Type B pancreatic cell (in vitro differentiated cells): ENCODE data around the gene HLTF. TPM values are rescaled to one million over a fixed set of nuclear protein-coding genes. Genes with fewer than 3 reads are reported as not detected.

ENCODE experiments used
- DNase-seq: peaks from one replicate; pipeline ENCODE4 v3.0.0; 2021; ENCODE audit warnings: mixed read lengths; ENCODE audit not compliant: unreplicated experiment; ENCODE audit errors: extremely low spot score
- H3K27ac Mint-ChIP-seq: 2 replicates; pipeline ENCODE4 v1.8.0; 2021; ENCODE audit warnings: mild to moderate bottlenecking, mixed read lengths
- H3K27me3 Mint-ChIP-seq: 2 replicates; pipeline ENCODE4 v1.8.0; 2021; ENCODE audit warnings: mixed read lengths
- H3K36me3 Mint-ChIP-seq: 2 replicates; pipeline ENCODE4 v1.8.0; 2021; ENCODE audit warnings: mixed read lengths
- H3K4me1 Mint-ChIP-seq: one replicate; pipeline ENCODE4 v1.8.0; 2021; ENCODE audit warnings: mixed read lengths; ENCODE audit not compliant: unreplicated experiment
- H3K4me3 Mint-ChIP-seq: 2 replicates; pipeline ENCODE4 v1.8.0; 2021; ENCODE audit warnings: mild to moderate bottlenecking, mixed read lengths
- H3K9me3 Mint-ChIP-seq: 2 replicates; pipeline ENCODE4 v1.8.0; 2021; ENCODE audit warnings: mixed read lengths
- total RNA-seq: library from RNA; stranded (reverse); gene quantifications from 2 replicates; pipeline ENCODE4 v1.2.1, GENCODE V29; 2021; ENCODE audit warnings: low replicate concordance
- TF ChIP-seq, protein P1 (sequence below): fragments of 200-600 bp; sonication (generic); conservative IDR thresholded peaks from 2 replicates; pipeline ENCODE4 v1.5.0; 2021; ENCODE audit warnings: antibody characterized with exemption, mild to moderate bottlenecking

HLTF gene
- total RNA-seq, 1 donor from 2014 or later = 49.9 TPM

DNA sequence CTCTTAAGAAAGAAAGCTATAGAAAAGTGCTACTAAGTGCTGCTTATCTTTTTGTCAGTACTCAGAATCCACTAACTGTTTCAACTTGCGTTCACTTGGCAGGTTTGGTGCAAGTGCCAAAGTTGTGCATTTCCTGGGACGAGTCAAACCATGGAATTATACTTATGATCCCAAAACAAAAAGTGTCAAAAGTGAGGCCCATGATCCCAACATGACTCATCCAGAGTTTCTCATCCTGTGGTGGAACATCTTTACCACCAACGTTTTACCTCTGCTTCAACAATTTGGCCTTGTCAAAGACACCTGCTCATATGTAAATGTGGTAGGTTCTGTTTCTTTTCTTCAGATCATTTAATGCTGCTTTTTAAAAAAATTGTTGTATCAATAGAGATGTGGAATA, 62.4 kb downstream of the HLTF start:
- H3K9me3 Mint-ChIP-seq = peaks cover 6% of the 10 kb centered on the region
- H3K27me3 Mint-ChIP-seq = no peaks in the 10 kb centered on the region
- no peak for DNase-seq
- H3K36me3 Mint-ChIP-seq = peaks cover 40% of the 10 kb centered on the region
- TF ChIP-seq, protein P1, sequence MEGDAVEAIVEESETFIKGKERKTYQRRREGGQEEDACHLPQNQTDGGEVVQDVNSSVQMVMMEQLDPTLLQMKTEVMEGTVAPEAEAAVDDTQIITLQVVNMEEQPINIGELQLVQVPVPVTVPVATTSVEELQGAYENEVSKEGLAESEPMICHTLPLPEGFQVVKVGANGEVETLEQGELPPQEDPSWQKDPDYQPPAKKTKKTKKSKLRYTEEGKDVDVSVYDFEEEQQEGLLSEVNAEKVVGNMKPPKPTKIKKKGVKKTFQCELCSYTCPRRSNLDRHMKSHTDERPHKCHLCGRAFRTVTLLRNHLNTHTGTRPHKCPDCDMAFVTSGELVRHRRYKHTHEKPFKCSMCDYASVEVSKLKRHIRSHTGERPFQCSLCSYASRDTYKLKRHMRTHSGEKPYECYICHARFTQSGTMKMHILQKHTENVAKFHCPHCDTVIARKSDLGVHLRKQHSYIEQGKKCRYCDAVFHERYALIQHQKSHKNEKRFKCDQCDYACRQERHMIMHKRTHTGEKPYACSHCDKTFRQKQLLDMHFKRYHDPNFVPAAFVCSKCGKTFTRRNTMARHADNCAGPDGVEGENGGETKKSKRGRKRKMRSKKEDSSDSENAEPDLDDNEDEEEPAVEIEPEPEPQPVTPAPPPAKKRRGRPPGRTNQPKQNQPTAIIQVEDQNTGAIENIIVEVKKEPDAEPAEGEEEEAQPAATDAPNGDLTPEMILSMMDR = no peak
- H3K4me1 Mint-ChIP-seq = no peaks in the 10 kb centered on the region
- no peak overlapping the region for H3K4me3 Mint-ChIP-seq
- H3K27ac Mint-ChIP-seq = no peak overlapping the region

DNA sequence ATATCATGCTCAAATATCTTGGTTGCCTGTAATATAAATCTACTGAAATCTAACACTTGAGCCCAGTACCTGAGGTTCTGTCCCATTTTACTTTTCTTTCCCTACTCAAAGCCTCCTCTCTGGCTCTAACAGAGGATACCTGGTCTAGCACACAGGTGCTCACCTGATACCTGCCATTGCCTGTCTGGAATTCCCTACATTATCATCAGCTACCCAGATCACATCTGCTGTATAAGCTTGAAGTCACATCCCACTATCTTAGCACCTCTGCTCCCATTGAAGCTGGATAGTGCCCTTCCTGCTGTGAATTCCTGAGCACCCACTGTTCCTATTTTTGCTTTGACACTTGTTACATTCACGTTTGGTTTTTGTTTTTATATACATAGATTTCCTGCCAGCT, 64.5 kb downstream of the HLTF start:
- no peak for DNase-seq
- H3K27me3 Mint-ChIP-seq = no peaks in the 10 kb centered on the region
- H3K36me3 Mint-ChIP-seq = peaks cover 34% of the 10 kb centered on the region
- no peak overlapping the region for H3K27ac Mint-ChIP-seq
- no peaks in the 10 kb centered on the region for H3K4me1 Mint-ChIP-seq
- H3K9me3 Mint-ChIP-seq = peaks cover 6% of the 10 kb centered on the region
- TF ChIP-seq, protein P1 = no peak
- no peak overlapping the region for H3K4me3 Mint-ChIP-seq

DNA sequence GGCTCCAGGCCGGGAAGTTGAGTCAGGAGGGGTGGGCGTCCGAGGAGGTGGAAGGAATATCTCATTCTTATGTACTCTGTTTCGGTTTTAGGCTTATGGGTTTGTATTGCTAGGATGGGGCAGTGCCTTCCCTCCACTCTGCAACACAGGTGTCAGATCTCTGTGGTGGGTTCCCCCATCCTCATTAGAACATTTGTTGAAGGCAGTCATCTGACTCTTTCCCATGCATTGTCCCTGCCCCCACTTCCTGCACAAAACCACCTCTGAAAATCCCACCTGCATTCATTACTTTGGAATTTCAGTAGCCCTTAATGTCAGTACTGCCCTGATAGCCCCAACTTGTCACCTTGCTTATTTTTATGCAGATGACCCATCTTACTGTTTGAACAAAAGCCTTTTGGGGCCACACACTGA, 65.5 kb downstream of the HLTF start:
- TF ChIP-seq, protein P1 = no peak
- Mint-ChIP-seq H3K9me3 (peaks cover 6% of the 10 kb centered on the region), H3K27me3 (no peaks in the 10 kb centered on the region), H3K4me3 (no peak overlapping the region), H3K4me1 (no peaks in the 10 kb centered on the region), H3K27ac (no peak overlapping the region), H3K36me3 (peaks cover 31% of the 10 kb centered on the region)
- DNase-seq = no peak

DNA sequence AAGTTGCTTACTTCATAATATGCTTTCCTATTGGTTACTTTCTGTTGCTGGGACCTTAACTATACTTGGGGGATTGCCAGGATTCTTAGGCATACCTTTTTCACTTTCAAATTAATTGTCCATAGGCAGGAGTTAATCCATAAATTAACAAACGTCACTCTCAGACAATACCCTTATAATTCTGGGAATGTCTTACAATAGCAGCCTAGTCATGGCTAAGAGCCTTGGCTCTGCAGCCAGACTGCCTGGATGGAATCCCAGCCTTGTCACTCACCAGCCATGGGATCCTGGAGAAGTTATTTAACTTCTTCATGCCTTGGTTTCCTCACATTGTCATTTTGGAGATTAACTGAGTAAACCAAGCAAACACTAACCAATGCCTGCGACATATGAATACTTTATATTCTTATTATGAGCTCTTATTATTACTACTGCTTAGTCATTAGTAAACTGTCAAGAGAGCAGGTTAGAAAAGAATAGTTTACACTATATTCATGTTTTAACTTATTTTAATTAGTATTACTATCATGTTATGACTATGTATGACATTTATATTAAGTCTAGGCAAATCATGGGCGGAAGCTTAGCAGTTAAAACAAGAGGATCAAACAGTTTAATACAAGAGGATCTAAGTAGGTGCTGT, 66.0 kb downstream of the HLTF start:
- Mint-ChIP-seq H3K27me3 (no peaks in the 10 kb centered on the region), H3K36me3 (peaks cover 30% of the 10 kb centered on the region), H3K9me3 (peaks cover 6% of the 10 kb centered on the region), H3K4me3 (no peak overlapping the region), H3K4me1 (no peaks in the 10 kb centered on the region), H3K27ac (no peak overlapping the region)
- no peak for DNase-seq
- TF ChIP-seq, protein P1 = no peak

DNA sequence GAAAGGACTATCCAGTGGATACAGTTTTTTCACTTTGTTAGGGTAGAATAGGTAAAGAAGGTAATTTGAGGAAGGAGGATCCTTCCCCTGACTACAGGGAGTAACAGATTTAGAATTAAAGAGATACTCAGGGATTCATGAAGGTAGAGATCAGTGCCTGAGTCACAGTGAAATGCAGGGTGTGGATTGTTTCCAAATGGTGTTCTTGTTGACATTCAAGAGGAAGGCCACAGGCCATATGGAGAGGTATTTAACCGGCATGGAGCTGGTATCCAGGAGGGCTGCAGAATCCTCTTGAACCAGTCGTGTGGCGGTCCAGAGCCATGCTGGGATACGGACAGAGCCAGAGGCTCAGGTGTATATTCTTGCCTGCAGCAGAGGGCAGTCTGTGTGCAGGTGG, 66.8 kb downstream of the HLTF start:
- Mint-ChIP-seq H3K27ac (no peak overlapping the region), H3K36me3 (peaks cover 30% of the 10 kb centered on the region), H3K4me1 (no peaks in the 10 kb centered on the region), H3K4me3 (no peak overlapping the region), H3K27me3 (no peaks in the 10 kb centered on the region), H3K9me3 (peaks cover 2% of the 10 kb centered on the region)
- DNase-seq = no peak
- TF ChIP-seq, protein P1 = no peak
